LNCaP clone FGC (cell line): ENCODE measurements around the gene SLC44A5.
A peak's percentile ranks its signal among the peaks of the same experiment; 100 is the strongest.

Experiments used
- DNase-seq: peaks from one replicate; pipeline ENCODE4 v3.0.0-alpha.2; 2011; ENCODE audit warnings: low read depth
- H3K4me3 ChIP-seq: 2 replicates; pipeline ENCODE4 v1.5.1; 2011; ENCODE audit warnings: mild to moderate bottlenecking, low read depth, low read length, control low read depth
- TF ChIP-seq, protein P1 (sequence below): IDR thresholded peaks from 2 replicates; pipeline ENCODE4 v1.5.1; 2012; ENCODE audit warnings: mild to moderate bottlenecking; ENCODE audit not compliant: control insufficient read depth, insufficient read depth; ENCODE audit errors: extremely low read depth

The SLC44A5 gene

DNA sequence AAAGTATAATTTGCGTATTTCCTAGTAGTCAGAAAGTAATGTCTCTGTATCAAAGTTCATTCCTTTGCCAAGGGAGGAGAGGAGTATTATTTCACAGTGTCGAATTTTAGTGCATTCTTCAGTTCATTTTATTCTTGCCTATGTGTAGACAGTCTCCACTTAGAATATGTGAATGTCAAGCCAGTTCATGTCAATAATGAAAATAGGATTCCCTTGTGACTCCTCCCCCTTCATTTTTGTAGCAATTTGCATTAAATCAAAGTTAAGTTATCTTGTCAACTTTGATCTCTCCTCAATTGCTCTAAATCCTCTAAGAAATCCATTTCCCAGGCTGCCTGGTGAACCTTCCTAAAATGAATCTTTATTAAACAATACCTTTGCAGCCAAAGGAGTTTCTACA lies 179.1 kb downstream of the SLC44A5 start:
- TF ChIP-seq, protein P1, sequence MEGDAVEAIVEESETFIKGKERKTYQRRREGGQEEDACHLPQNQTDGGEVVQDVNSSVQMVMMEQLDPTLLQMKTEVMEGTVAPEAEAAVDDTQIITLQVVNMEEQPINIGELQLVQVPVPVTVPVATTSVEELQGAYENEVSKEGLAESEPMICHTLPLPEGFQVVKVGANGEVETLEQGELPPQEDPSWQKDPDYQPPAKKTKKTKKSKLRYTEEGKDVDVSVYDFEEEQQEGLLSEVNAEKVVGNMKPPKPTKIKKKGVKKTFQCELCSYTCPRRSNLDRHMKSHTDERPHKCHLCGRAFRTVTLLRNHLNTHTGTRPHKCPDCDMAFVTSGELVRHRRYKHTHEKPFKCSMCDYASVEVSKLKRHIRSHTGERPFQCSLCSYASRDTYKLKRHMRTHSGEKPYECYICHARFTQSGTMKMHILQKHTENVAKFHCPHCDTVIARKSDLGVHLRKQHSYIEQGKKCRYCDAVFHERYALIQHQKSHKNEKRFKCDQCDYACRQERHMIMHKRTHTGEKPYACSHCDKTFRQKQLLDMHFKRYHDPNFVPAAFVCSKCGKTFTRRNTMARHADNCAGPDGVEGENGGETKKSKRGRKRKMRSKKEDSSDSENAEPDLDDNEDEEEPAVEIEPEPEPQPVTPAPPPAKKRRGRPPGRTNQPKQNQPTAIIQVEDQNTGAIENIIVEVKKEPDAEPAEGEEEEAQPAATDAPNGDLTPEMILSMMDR, result no peak
- H3K4me3 ChIP-seq, result no peak overlapping the region
- DNase-seq, result no peak

DNA sequence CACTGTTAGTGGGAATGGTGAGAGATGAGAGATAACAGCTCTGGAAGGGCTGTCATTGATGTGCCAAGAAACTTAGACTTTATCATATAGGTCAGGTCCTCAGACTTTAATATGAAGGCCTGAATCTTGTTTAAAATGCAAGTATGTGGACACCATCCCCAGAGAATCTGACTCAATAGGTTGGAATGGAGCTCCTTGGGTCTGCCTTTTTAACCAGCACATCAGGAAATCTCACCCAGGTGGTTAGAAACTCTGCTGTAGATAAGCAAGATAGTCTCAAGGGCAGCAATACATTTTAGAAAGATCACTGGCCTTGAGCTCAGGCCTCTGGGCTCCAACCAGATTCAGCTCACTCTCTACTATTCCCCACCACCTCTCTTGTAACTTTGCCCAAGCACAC lies 180.4 kb downstream of the SLC44A5 start:
- no peak for DNase-seq
- H3K4me3 ChIP-seq, result no peak overlapping the region
- TF ChIP-seq, protein P1, result no peak

DNA sequence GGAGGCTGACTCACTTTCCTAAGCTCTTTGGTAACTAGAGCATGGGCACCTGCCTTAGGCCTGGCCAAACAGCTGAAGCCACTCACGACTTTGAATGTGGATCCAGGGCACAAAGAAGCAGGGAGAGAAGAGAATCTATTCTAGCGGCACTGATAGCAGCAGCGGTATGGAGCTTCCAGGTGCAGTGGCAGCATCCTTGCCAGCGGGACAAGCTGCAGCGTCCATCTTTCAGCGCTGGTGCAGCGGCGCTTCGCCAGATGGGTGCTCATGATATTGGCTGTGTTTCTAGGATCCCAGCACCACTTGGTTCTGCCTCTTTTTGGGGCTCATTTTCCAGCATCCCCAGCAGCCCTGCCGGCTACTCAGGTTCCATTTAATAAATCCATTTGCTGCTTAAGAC lies 184.2 kb downstream of the SLC44A5 start:
- H3K4me3 ChIP-seq, result no peak overlapping the region
- DNase-seq, result no peak
- TF ChIP-seq, protein P1, result no peak

DNA sequence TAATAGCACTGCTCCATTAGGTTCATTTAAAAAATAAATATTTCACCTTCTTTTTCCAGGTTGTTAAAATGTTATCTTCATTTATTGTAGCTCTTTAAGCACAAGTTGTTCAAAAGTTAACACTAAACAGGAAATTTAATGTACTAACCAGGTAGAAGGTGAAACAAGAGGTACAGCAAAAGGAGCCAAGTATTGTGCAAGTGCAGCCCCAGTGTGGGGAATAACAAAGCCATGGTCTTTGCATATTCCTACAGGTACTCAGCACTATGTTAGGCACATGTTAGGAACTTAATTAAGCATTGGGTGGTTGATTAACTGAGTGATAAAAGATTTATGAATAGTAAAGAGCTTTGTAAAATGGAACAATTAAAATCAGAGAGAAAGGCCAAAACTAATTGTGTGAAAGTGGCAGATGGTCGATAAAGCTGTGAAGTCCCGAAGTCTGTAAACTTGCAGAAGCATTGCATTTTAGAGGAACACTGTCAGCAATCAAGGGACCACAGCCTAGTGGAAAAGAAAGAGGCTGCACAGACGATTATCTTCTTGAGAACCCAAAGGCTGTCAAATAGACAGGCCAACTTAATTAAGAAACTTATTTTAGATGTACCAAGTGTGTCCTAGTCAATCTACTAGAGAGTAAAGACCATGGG lies 185.8 kb downstream of the SLC44A5 start:
- DNase-seq, result no peak
- H3K4me3 ChIP-seq, result no peak overlapping the region
- TF ChIP-seq, protein P1, result no peak

DNA sequence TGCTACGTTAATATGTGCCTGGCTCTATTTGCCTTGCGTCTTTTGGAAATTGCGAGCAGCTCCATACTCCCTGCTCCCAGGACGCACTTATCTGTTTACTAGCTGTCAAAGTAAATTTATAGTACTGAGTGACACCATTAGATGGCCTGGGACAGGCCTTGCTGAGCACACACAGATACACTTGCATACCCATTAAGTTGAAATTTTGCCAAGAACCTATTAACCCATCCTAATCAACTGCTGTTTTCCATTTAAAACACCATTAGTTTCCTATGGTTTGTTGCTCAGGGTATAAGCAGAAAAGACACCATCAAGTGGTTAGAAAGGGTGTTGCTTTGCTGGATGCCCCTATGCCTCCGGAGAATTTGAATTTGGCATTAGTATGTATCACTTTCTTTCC lies 187.3 kb downstream of the SLC44A5 start:
- TF ChIP-seq, protein P1, result peak; percentile 13; the same call in 1 of the 2 replicates
- no peak overlapping the region for H3K4me3 ChIP-seq
- DNase-seq, result peak; percentile 45

DNA sequence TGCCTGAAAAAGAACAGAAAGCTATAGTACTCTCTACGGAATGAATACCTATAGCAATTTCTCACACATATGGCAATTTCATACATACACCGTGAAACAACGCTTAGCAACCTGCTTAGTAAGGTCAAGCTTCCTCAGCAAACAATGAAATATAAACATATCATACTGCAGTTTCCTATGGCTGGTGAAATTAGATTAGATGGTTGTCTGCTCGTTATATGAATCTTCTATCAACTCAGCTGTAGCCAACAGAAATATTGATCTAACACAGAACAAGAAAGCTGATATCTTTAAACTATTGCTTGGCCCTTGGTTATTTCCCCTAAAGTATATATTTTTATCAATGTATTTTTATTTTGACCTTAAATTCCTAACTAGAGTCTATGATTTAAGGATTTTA lies 187.8 kb downstream of the SLC44A5 start:
- no peak overlapping the region for H3K4me3 ChIP-seq
- TF ChIP-seq, protein P1, result no peak
- no peak for DNase-seq

DNA sequence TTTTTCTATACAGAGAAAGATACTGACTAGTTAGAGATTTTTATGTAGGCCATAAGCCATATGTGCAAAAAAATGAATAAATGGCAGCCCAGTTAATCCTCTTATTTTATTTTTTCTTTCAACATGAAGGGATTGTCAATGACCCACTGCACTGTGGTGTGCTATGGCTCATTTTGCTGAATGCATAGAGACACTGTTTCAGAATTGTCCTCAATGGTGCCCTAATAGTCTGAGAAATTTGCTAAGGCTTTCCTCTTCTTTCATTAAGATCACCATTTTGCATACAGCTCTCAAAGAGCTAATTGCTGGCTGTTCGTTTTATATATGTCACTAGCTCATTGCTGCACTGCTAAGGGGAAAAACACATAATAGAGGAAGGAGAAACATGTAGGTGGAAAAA lies 189.5 kb downstream of the SLC44A5 start:
- no peak overlapping the region for H3K4me3 ChIP-seq
- TF ChIP-seq, protein P1, result no peak
- DNase-seq, result no peak
